ENCODE measurements around the gene DIRAS1.

DNA sequence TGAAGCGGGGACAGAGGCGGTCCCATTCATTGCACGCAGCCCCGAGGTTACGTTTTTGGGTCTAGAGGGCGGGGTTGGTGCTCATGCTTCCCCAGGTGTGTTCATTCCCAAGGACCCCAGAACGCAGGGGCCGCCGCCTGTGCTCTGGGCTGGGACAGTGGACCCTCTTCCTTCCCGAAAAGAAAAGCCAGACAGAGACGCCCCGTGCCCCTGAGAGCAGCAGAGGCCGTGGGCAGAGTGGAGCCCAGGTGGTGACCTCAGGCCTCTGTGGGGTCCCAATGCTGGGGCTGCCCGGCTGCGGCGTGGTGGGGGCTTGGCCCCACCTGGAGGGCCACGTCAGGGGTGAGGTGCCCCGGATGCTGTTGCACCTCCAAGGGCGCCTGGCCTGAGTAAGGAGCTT lies 46.5 kb upstream of the DIRAS1 start:
- TF ChIP-seq EP300 (IDR thresholded peaks at IDR 0.05) (no peak), POLR2AphosphoS2 (conservative IDR thresholded peaks at IDR 0.05; ENCODE audit: low read length) (no peak), ZFP36 (IDR thresholded peaks at IDR 0.05; ENCODE audit: borderline replicate concordance, partially characterized antibody) (no peak)
- TF ChIP-seq, protein P1, sequence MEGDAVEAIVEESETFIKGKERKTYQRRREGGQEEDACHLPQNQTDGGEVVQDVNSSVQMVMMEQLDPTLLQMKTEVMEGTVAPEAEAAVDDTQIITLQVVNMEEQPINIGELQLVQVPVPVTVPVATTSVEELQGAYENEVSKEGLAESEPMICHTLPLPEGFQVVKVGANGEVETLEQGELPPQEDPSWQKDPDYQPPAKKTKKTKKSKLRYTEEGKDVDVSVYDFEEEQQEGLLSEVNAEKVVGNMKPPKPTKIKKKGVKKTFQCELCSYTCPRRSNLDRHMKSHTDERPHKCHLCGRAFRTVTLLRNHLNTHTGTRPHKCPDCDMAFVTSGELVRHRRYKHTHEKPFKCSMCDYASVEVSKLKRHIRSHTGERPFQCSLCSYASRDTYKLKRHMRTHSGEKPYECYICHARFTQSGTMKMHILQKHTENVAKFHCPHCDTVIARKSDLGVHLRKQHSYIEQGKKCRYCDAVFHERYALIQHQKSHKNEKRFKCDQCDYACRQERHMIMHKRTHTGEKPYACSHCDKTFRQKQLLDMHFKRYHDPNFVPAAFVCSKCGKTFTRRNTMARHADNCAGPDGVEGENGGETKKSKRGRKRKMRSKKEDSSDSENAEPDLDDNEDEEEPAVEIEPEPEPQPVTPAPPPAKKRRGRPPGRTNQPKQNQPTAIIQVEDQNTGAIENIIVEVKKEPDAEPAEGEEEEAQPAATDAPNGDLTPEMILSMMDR (IDR thresholded peaks at IDR 0.05) = no peak
- TF ChIP-seq, protein P2, sequence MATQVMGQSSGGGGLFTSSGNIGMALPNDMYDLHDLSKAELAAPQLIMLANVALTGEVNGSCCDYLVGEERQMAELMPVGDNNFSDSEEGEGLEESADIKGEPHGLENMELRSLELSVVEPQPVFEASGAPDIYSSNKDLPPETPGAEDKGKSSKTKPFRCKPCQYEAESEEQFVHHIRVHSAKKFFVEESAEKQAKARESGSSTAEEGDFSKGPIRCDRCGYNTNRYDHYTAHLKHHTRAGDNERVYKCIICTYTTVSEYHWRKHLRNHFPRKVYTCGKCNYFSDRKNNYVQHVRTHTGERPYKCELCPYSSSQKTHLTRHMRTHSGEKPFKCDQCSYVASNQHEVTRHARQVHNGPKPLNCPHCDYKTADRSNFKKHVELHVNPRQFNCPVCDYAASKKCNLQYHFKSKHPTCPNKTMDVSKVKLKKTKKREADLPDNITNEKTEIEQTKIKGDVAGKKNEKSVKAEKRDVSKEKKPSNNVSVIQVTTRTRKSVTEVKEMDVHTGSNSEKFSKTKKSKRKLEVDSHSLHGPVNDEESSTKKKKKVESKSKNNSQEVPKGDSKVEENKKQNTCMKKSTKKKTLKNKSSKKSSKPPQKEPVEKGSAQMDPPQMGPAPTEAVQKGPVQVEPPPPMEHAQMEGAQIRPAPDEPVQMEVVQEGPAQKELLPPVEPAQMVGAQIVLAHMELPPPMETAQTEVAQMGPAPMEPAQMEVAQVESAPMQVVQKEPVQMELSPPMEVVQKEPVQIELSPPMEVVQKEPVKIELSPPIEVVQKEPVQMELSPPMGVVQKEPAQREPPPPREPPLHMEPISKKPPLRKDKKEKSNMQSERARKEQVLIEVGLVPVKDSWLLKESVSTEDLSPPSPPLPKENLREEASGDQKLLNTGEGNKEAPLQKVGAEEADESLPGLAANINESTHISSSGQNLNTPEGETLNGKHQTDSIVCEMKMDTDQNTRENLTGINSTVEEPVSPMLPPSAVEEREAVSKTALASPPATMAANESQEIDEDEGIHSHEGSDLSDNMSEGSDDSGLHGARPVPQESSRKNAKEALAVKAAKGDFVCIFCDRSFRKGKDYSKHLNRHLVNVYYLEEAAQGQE (IDR thresholded peaks at IDR 0.05) = no peak

Data from A549 (cell line).